KMS-11 (cell line): Measurements from ENCODE around the gene QSER1.

Experiments used
- H2AFZ ChIP-seq: fragments of 200-600 bp; sonication (generic); 2 replicates; pipeline ENCODE4 v1.6.1; 2016; ENCODE audit warnings: antibody characterized with exemption, mixed run types, low read depth
- H3K27ac ChIP-seq: fragments of 200-600 bp; sonication (generic); 2 replicates; pipeline ENCODE4 v1.6.1; 2016; ENCODE audit warnings: mild to moderate bottlenecking, mixed run types
- H3K27me3 ChIP-seq: fragments of 200-600 bp; sonication (generic); 2 replicates; pipeline ENCODE4 v1.6.1; 2017; ENCODE audit warnings: mild to moderate bottlenecking, low read depth, mixed run types, moderate library complexity; ENCODE audit not compliant: insufficient read depth
- H3K36me3 ChIP-seq: fragments of 200-600 bp; sonication (generic); 2 replicates; pipeline ENCODE4 v1.6.1; 2017; ENCODE audit warnings: mild to moderate bottlenecking, mixed run types; ENCODE audit not compliant: insufficient read depth
- H3K4me1 ChIP-seq: fragments of 200-600 bp; sonication (generic); 2 replicates; pipeline ENCODE4 v1.6.1; 2016; ENCODE audit warnings: mild to moderate bottlenecking, low read depth, mixed run types; ENCODE audit not compliant: poor library complexity, severe bottlenecking
- H3K4me2 ChIP-seq: fragments of 200-600 bp; sonication (generic); 2 replicates; pipeline ENCODE4 v1.7.0; 2016; ENCODE audit warnings: mild to moderate bottlenecking, mixed run types
- H3K4me3 ChIP-seq: fragments of 200-600 bp; sonication (generic); IDR thresholded peaks from 2 replicates; pipeline ENCODE4 v1.6.1; 2017; ENCODE audit warnings: low read depth, low read length, mixed read lengths; ENCODE audit not compliant: insufficient read depth
- H3K79me2 ChIP-seq: fragments of 200-600 bp; sonication (generic); 2 replicates; pipeline ENCODE4 v1.6.1; 2016; ENCODE audit warnings: low read depth, mixed run types; ENCODE audit not compliant: insufficient read depth
- H3K9ac ChIP-seq: fragments of 200-600 bp; sonication (generic); 2 replicates; pipeline ENCODE4 v1.6.1; 2016; ENCODE audit warnings: mild to moderate bottlenecking, mixed run types
- H4K20me1 ChIP-seq: fragments of 200-600 bp; sonication (generic); 2 replicates; pipeline ENCODE4 v1.6.1; 2016; ENCODE audit warnings: mild to moderate bottlenecking, mixed run types; ENCODE audit not compliant: insufficient read depth
- TF ChIP-seq, protein P1 (sequence below): fragments of 200-600 bp; sonication (generic); conservative IDR thresholded peaks from 2 replicates; pipeline ENCODE4 v1.6.1; 2017; ENCODE audit warnings: low read depth, mild to moderate bottlenecking, antibody characterized with exemption, low read length, moderate library complexity, mixed read lengths

QSER1 gene

DNA sequence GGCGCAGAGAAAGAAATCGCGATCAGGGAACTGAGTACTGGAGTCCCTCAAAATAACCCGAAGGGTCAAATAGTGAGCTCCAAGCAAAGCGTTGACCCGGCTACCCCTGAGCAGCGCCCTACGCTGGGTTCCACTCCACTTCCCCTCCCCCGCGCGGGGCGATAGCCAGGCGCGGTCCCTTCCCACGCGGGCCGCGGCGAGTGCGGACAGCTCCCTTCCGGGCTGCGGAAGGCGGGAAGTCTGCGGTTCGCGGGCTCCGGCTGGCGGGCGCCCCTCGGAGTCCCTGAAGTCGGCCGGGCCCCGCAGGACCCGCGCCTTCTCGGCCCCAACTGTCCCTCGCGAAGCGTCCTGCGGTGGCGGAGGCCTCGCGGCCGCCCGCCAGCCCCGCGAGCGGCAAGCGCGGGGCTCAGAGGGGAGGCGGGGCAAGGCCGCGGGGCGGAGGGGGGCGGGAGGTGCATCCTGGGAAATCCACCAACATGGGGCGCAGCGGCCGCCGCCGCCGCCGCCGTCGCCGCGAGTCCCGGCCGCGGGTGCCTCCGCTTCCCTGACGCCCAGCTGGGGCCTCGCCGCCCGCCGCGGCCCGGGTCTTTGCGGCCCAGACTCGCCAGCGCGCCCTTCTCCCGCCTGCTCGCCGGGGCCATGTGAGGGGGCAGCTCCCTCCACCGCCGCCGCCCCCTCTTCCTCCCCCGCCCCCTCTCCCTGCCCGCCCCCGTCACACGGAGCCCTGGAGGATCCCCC lies at the start of gene QSER1:
TSS of gene QSER1 (plus strand) at position 457 of the 738 bp plus-strand sequence. CDS start 315 bp downstream, outside the sequence.
- Histone ChIP-seq H3K4me2 (peak within 1 kb of the TSS; percentile 79), H4K20me1 (peaks cover 9% of the 10 kb centered on the region; the same call in 1 of the 2 replicates), H3K27ac (peak within 1 kb of the TSS; percentile 92), H3K4me3 (no peak within 1 kb of the TSS), H3K4me1 (peaks cover 26% of the 10 kb centered on the region), H3K79me2 (peaks cover 42% of the 10 kb centered on the region), H3K27me3 (no peaks in the 10 kb centered on the region), H2AFZ (peak within 1 kb of the TSS; percentile 86), H3K9ac (peak within 1 kb of the TSS; percentile 99), H3K36me3 (no peaks in the 10 kb centered on the region)
- TF ChIP-seq, protein P1, sequence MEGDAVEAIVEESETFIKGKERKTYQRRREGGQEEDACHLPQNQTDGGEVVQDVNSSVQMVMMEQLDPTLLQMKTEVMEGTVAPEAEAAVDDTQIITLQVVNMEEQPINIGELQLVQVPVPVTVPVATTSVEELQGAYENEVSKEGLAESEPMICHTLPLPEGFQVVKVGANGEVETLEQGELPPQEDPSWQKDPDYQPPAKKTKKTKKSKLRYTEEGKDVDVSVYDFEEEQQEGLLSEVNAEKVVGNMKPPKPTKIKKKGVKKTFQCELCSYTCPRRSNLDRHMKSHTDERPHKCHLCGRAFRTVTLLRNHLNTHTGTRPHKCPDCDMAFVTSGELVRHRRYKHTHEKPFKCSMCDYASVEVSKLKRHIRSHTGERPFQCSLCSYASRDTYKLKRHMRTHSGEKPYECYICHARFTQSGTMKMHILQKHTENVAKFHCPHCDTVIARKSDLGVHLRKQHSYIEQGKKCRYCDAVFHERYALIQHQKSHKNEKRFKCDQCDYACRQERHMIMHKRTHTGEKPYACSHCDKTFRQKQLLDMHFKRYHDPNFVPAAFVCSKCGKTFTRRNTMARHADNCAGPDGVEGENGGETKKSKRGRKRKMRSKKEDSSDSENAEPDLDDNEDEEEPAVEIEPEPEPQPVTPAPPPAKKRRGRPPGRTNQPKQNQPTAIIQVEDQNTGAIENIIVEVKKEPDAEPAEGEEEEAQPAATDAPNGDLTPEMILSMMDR = no peak

GRCh38 chr11:32843544-32843943 lies 49.1 kb upstream of the QSER1 start:
- Histone ChIP-seq H3K4me2 (no peak overlapping the region), H3K4me1 (no peaks in the 10 kb centered on the region), H3K79me2 (no peaks in the 10 kb centered on the region), H3K36me3 (no peaks in the 10 kb centered on the region), H3K4me3 (no peak overlapping the region), H3K27ac (no peak overlapping the region), H2AFZ (no peak overlapping the region), H4K20me1 (no peaks in the 10 kb centered on the region), H3K27me3 (no peaks in the 10 kb centered on the region), H3K9ac (no peak overlapping the region)
- TF ChIP-seq, protein P1 = no peak

- H3K27me3 ChIP-seq = no peaks in the 10 kb centered on the region
- no peak overlapping the region for H3K27ac ChIP-seq
- no peak overlapping the region for H3K9ac ChIP-seq
- TF ChIP-seq, protein P1 = no peak
- no peak overlapping the region for H3K4me3 ChIP-seq
- H4K20me1 ChIP-seq = no peaks in the 10 kb centered on the region
- no peak overlapping the region for H2AFZ ChIP-seq
- no peak overlapping the region for H3K4me2 ChIP-seq
- no peaks in the 10 kb centered on the region for H3K79me2 ChIP-seq
- no peaks in the 10 kb centered on the region for H3K36me3 ChIP-seq
- peaks cover 6% of the 10 kb centered on the region for H3K4me1 ChIP-seq
These were observed 45.1 kb upstream of the QSER1 start for GRCh38 chr11:32847511-32847910.

DNA sequence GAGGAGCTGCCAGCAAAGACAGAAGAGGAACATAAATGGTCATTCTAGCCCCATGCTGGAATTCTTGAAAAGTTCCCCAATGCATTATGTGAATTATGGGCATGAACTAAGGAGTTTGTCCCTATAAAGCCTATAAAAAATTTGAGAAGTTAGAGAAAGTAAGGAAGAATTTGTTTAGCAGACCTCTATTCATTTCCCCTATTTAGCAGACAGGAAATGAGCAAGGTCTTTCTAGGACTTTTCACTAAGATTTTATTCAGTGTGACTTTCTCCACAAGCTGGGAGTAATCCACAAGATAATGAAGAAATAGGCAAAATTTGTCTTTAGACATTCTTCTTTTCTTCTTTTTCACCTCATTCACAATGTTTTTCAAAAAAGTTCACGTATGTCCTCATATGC lies 42.9 kb upstream of the QSER1 start:
- no peak overlapping the region for H3K9ac ChIP-seq

More for the DNA sequence above, 42.9 kb upstream of the QSER1 start:
- Histone ChIP-seq H3K27ac (no peak overlapping the region), H3K27me3 (no peaks in the 10 kb centered on the region), H3K36me3 (no peaks in the 10 kb centered on the region), H3K4me2 (no peak overlapping the region), H3K4me1 (peaks cover 8% of the 10 kb centered on the region), H3K79me2 (no peaks in the 10 kb centered on the region), H4K20me1 (no peaks in the 10 kb centered on the region), H2AFZ (no peak overlapping the region), H3K4me3 (no peak overlapping the region)
- TF ChIP-seq, protein P1 = no peak
